GM18520 (cell line): ENCODE results near the gene HAUS7.

Experiments used
- ATAC-seq: cut with Tn5 transposase; IDR thresholded peaks from one replicate; pipeline ENCODE4 v1.9.1; 2021; ENCODE audit not compliant: unreplicated experiment

The HAUS7 gene

GRCh38 chrX:153441981-153442380 is 28.4 kb downstream of the HAUS7 start:
- no peak for ATAC-seq

GRCh38 chrX:153441296-153441695 is 29.1 kb downstream of the HAUS7 start:
- ATAC-seq, result no peak

- no peak for ATAC-seq
Measured at GRCh38 chrX:153440556-153441135, 29.7 kb downstream of the HAUS7 start.

- ATAC-seq, result no peak
Measured at GRCh38 chrX:153439977-153440376, 30.4 kb downstream of the HAUS7 start.

GRCh38 chrX:153438532-153438931 is 31.8 kb downstream of the HAUS7 start:
- ATAC-seq, result no peak

GRCh38 chrX:153435845-153436244 is 34.5 kb downstream of the HAUS7 start:
- no peak for ATAC-seq

- no peak for ATAC-seq
Measured at GRCh38 chrX:153434801-153435200, 35.6 kb downstream of the HAUS7 start.

GRCh38 chrX:153433781-153434285 is 36.5 kb downstream of the HAUS7 start:
- ATAC-seq, result no peak

GRCh38 chrX:153433161-153433680 is 37.2 kb downstream of the HAUS7 start:
- no peak for ATAC-seq

GRCh38 chrX:153430796-153431195 is 39.6 kb downstream of the HAUS7 start:
- ATAC-seq, result no peak

GRCh38 chrX:153426204-153426603 is 44.2 kb downstream of the HAUS7 start:
- ATAC-seq, result no peak

- no peak for ATAC-seq
Measured at GRCh38 chrX:153423652-153424051, 46.7 kb downstream of the HAUS7 start.

GRCh38 chrX:153421856-153422255 is 48.5 kb downstream of the HAUS7 start:
- no peak for ATAC-seq

- ATAC-seq, result no peak
Measured at GRCh38 chrX:153420851-153421599, 49.4 kb downstream of the HAUS7 start.

GRCh38 chrX:153417637-153418036 is 52.7 kb downstream of the HAUS7 start:
- no peak for ATAC-seq

GRCh38 chrX:153416781-153417450 is 53.5 kb downstream of the HAUS7 start:
- ATAC-seq, result no peak

GRCh38 chrX:153414856-153415510 is 55.4 kb downstream of the HAUS7 start:
- no peak for ATAC-seq

- ATAC-seq, result no peak
Measured at GRCh38 chrX:153413731-153414130, 56.6 kb downstream of the HAUS7 start.

GRCh38 chrX:153412746-153413720 is 57.3 kb downstream of the HAUS7 start:
- ATAC-seq, result no peak

GRCh38 chrX:153411988-153412574 is 58.3 kb downstream of the HAUS7 start:
- ATAC-seq, result no peak
